Gastroesophageal sphincter (tissue), 4 donors: ENCODE data around the gene PIGO. TPM values are rescaled to one million over a fixed set of nuclear protein-coding genes. Genes with fewer than 3 reads are reported as not detected.

Experiments used
- ATAC-seq: fragments of 150-250 bp; one replicate; pipeline ENCODE4 v1.9.1; 2016; ENCODE audit warnings: mild to moderate bottlenecking, moderate library complexity
- H3K27ac ChIP-seq, 4 donors: fragments of 200-600 bp; sonication (generic) in 3 of 4; 1 replicate in 3 of 4; 2 replicates in 1 of 4; pipeline ENCODE4 v1.5.1; 2016 to 2019
- H3K27me3 ChIP-seq: fragments of 200-600 bp; sonication (generic); one replicate; pipeline ENCODE4 v1.5.1; 2019
- H3K36me3 ChIP-seq, 2 donors: fragments of 200-600 bp; sonication (generic); one replicate each; pipeline ENCODE4 v1.5.1; 2019; ENCODE audit warnings: control low read depth in 1 of 2
- H3K4me1 ChIP-seq, 3 donors: fragments of 200-600 bp; sonication (generic); 1 replicate in 2 of 3; 2 replicates in 1 of 3; pipeline ENCODE4 v1.5.1; 2016 to 2019; ENCODE audit warnings: control low read depth in 2 of 3
- H3K4me3 ChIP-seq, 2 donors: fragments of 200-600 bp; sonication (generic); one replicate each; pipeline ENCODE4 v1.5.1; 2019; ENCODE audit warnings: mild to moderate bottlenecking in 1 of 2, moderate library complexity in 1 of 2
- H3K9me3 ChIP-seq, 3 donors: fragments of 200-600 bp; sonication (generic); one replicate each; pipeline ENCODE4 v1.5.1; 2017 to 2019; ENCODE audit warnings: control low read depth in 2 of 3
- CTCF ChIP-seq, 4 experiments: fragments of 200-600 bp in 2 of 4; fragments of 450-650 bp in 2 of 4; sonication (generic) in 1 of 4; IDR thresholded peaks; one replicate each; pipeline ENCODE4 v1.5.1; 2017 to 2019; ENCODE audit warnings: antibody characterized with exemption in 4 of 4, mild to moderate bottlenecking in 2 of 4, moderate library complexity in 2 of 4
- EP300 ChIP-seq: sonication (generic); formaldehyde crosslinking; IDR thresholded peaks from one replicate; pipeline ENCODE4 v1.6.1; 2017; ENCODE audit warnings: antibody characterized with exemption, mild to moderate bottlenecking
- POLR2A ChIP-seq, 2 donors: fragments of 450-650 bp; IDR thresholded peaks; one replicate each; pipeline ENCODE4 v1.6.1; 2017; ENCODE audit warnings: antibody characterized with exemption in 2 of 2, mild to moderate bottlenecking in 2 of 2, moderate library complexity in 1 of 2
- POLR2AphosphoS5 ChIP-seq: sonication (generic); formaldehyde crosslinking; IDR thresholded peaks from one replicate; pipeline ENCODE4 v1.6.1; 2017; ENCODE audit warnings: antibody characterized with exemption
- WGBS, 2 donors: methylation state at CpG; one replicate each; pipeline ENCODE4 v1.1.5; 2018; ENCODE audit warnings: low coverage in 1 of 2; 5-methylcytosine and 5-hydroxymethylcytosine counted together
- total RNA-seq, 4 donors: library from RNA; depleted of rRNA; stranded (reverse); fragments of >200 nt; gene quantifications; one replicate each; pipeline ENCODE4 v1.1.0, GENCODE V29; 2016

The PIGO gene
- total RNA-seq, 4 donors from 2014 or later: 6.5 to 11.4 (median 9.9) TPM

GRCh38 chr9:35114113-35114839 is 17.9 kb upstream of the PIGO start:
- Histone ChIP-seq H3K36me3 (no peaks in the 10 kb centered on the region), H3K27me3 (no peaks in the 10 kb centered on the region), H3K9me3 (no peaks in the 10 kb centered on the region), H3K27ac (peak overlapping the region; percentile 55 to 96 (median 91)), H3K4me3 (peak overlapping the region; percentile 43 to 64), H3K4me1 (peaks cover 10 to 74% (median 39%) of the 10 kb centered on the region in 3 donors)
- ATAC-seq: peak; percentile 24
- 0% methylated on average over 1 of the region's 5 CpGs for WGBS, 2 donors
- TF ChIP-seq POLR2AphosphoS5: no peak
- no peak for TF ChIP-seq POLR2A (IDR thresholded peaks at IDR 0.05)
- TF ChIP-seq EP300: no peak
- no peak for TF ChIP-seq CTCF (IDR thresholded peaks at IDR 0.05)

DNA sequence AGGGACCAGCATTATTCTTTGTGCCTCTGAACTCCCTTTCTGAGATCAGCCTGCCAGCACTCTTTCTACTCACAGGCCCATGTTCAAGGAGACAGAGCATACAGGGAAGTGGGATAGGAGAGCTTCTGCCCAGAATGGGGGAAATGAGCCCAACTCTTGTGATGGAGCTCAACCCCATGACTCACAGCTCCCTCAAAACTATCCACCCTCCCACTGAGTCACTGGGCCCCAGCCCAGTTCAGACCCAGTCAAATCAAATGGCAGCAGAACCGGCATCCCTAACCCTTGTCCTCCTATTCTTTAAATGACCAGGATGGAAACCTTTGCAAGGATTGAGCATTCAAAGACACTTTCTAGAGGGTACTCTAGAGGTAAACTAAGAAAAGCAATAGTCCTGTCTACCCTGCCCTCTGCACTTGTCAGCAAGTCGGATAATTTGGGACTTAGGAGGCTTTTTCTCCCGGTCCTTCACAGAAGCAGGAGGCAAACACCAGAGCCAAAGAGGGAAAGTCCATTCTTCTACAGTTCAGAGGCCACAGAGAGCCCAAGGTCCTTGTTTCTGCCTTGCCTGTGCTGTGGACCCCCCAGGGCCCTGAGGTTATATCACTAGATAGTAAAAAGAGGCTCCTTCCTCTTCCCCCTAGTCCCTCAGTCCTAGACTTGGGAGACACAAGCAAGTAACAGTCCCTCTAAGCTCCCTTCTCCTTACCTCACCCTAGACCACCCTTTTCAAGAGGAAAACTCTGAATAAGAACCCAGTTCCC is 16.0 kb upstream of the PIGO start:
- TF ChIP-seq EP300: no peak
- TF ChIP-seq CTCF (IDR thresholded peaks at IDR 0.05): no peak
- peak; percentile 13 for TF ChIP-seq POLR2AphosphoS5
- ATAC-seq: no peak
- H3K4me1 ChIP-seq: peaks cover 10 to 76% (median 39%) of the 10 kb centered on the region in 3 donors
- H3K27me3 ChIP-seq: no peaks in the 10 kb centered on the region
- H3K9me3 ChIP-seq: no peaks in the 10 kb centered on the region
- peak overlapping the region in 1 of 2 donors; percentile 88 for H3K4me3 ChIP-seq
- peak overlapping the region; percentile 78 to 96 (median 88) for H3K27ac ChIP-seq
- peaks cover 0 to 14% of the 10 kb centered on the region in 2 donors for H3K36me3 ChIP-seq
- WGBS, 2 donors: 59 to 60% methylated on average over 2 to 3 of the region's 3 CpGs

- TF ChIP-seq POLR2A (IDR thresholded peaks at IDR 0.05): peak; percentile 54 to 79
- TF ChIP-seq CTCF (IDR thresholded peaks at IDR 0.05): no peak
- TF ChIP-seq POLR2AphosphoS5: peak; percentile 66
- TF ChIP-seq EP300: no peak
- Histone ChIP-seq H3K9me3 (no peaks in the 10 kb centered on the region), H3K4me1 (peaks cover 10 to 65% (median 39%) of the 10 kb centered on the region in 3 donors), H3K27me3 (no peaks in the 10 kb centered on the region), H3K36me3 (peaks cover 0 to 25% of the 10 kb centered on the region in 2 donors), H3K27ac (peak overlapping the region; percentile 83 to 96 (median 88)), H3K4me3 (peak overlapping the region; percentile 73 to 88)
- WGBS, 2 donors: 5 to 6% methylated on average over 5 to 6 of the region's 57 CpGs
- ATAC-seq: peak; percentile 87
Measured at GRCh38 chr9:35111001-35111933, 14.9 kb upstream of the PIGO start.

DNA sequence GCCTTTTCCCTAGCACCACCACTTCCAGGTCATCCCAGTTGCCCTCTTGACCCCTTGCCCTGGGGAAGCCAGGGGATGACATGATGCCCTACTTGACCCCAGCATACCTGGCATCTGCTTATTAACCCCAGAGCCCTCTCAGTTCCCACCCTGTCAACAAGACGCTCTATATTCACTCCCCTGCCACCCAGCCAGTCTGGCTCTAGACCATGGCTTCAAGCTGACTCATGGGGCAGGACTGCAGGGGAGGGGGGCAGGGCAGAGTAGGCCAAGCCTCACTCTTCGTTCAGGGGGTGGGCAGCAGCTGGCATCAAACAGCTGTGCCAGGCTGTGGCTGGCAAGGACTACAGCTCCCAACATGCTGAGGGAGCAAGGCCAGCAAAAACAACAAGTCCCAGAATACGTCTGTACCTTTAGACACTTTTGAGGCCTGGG is 14.0 kb upstream of the PIGO start:
- peak overlapping the region in 1 of 2 donors; percentile 88 for H3K4me3 ChIP-seq
- TF ChIP-seq POLR2A (IDR thresholded peaks at IDR 0.05): no peak
- no peak for TF ChIP-seq CTCF (IDR thresholded peaks at IDR 0.05)
- TF ChIP-seq EP300: no peak
- peak; percentile 43 for TF ChIP-seq POLR2AphosphoS5
- H3K27me3 ChIP-seq: no peaks in the 10 kb centered on the region
- peaks cover 0 to 34% of the 10 kb centered on the region in 2 donors for H3K36me3 ChIP-seq
- H3K4me1 ChIP-seq: peaks cover 10 to 60% (median 38%) of the 10 kb centered on the region in 3 donors
- WGBS, 2 donors: 15% methylated on average over 3 of the region's 3 CpGs; no CpG with 5 or more reads in 1 of the 2 donors
- H3K9me3 ChIP-seq: no peaks in the 10 kb centered on the region
- peak overlapping the region in 3 of 4 donors; percentile 84 to 96 (median 91) for H3K27ac ChIP-seq
- ATAC-seq: no peak
